Mucosa of rectum (tissue), 2 donors: ENCODE measurements around the gene GIT2.
"Not testable (repeated sequence)": the region's sequence is repeated elsewhere in the genome, so short reads cannot be mapped to it uniquely, and the experiment has no call there.

Source experiments
- H3K27ac ChIP-seq, 2 donors: one replicate each; pipeline ENCODE4 v1.7.0; 2013; ENCODE audit warnings: inconsistent platforms in 2 of 2, low read depth in 2 of 2, low read length in 2 of 2
- H3K27me3 ChIP-seq, 2 donors: one replicate each; pipeline ENCODE4 v1.7.0; 2013; ENCODE audit warnings: low read length in 2 of 2; ENCODE audit not compliant: control insufficient read depth in 2 of 2, insufficient read depth in 2 of 2
- H3K36me3 ChIP-seq, 2 donors: one replicate each; pipeline ENCODE4 v1.7.0; 2013; ENCODE audit warnings: low read length in 2 of 2; ENCODE audit not compliant: control insufficient read depth in 2 of 2, insufficient read depth in 2 of 2
- H3K4me1 ChIP-seq, 2 donors: one replicate each; pipeline ENCODE4 v1.7.0; 2013; ENCODE audit warnings: low read length in 2 of 2, mild to moderate bottlenecking in 1 of 2; ENCODE audit not compliant: control insufficient read depth in 2 of 2, insufficient read depth in 2 of 2
- H3K4me3 ChIP-seq, 2 donors: one replicate each; pipeline ENCODE4 v1.7.0; 2013; ENCODE audit warnings: low read length in 2 of 2
- H3K9ac ChIP-seq, 2 donors: one replicate each; pipeline ENCODE4 v1.7.0; 2013; ENCODE audit warnings: low read length in 2 of 2, low read depth in 1 of 2, mild to moderate bottlenecking in 1 of 2
- H3K9me3 ChIP-seq, 2 donors: one replicate each; pipeline ENCODE4 v1.7.0; 2013; ENCODE audit warnings: low read length in 2 of 2; ENCODE audit not compliant: control insufficient read depth in 2 of 2
- donor health status: healthy.
- donor health status: Normal muscosa, but diverticular disease.

The GIT2 gene

DNA sequence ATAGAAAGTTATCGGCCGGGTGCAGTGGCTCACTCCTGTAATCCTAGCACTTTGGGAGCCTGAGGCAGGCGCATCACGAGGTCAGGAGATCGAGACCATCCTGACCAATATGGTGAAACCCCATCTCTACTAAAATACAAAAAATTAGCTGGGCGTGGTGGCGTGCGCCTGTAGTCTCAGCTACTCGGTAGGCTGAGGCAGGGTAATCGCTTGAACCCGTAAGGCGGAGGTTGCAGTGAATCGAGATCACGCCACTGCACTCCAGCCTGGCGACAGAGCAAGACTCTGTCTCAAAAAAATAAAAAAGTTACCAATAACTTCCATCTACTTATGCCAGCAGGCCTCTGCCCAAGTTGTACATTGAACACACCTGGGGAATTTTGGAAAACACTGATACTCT lies 96.8 kb downstream of the GIT2 start:
- not testable (repeated sequence) for H3K27ac ChIP-seq, H3K9me3 ChIP-seq, H3K4me1 ChIP-seq, H3K27me3 ChIP-seq
- Histone ChIP-seq H3K4me3 (peak overlapping the region in 1 of 2 donors; percentile 94), H3K9ac (peak overlapping the region in 1 of 2 donors; percentile 79), H3K36me3 (peaks cover 16% of the 10 kb centered on the region in 2 donors)

DNA sequence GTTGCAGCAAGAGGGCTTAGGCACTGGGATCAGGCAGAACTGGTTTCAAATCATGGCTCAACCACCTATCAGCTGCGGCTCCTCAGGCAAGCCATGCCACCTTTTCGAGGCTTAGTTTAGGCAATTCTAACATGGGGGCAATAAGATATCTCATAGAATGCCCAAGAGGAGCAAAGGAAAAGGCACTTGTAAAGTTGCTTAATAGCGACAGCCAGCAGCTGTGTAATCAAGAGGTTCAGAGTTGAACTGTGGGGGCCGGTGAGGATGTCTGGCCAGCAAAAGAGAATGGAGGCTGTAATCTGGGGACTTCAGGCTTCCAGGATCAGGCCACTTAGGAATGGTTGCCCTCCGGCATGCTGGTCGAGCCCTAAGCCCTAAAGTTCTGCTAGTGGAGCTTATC lies 99.1 kb downstream of the GIT2 start:
- Histone ChIP-seq H3K27me3 (no peaks in the 10 kb centered on the region), H3K9me3 (no peaks in the 10 kb centered on the region), H3K4me3 (no peak overlapping the region), H3K36me3 (no peaks in the 10 kb centered on the region), H3K9ac (no peak overlapping the region), H3K27ac (no peak overlapping the region), H3K4me1 (peaks cover 6 to 7% of the 10 kb centered on the region in 2 donors)

DNA sequence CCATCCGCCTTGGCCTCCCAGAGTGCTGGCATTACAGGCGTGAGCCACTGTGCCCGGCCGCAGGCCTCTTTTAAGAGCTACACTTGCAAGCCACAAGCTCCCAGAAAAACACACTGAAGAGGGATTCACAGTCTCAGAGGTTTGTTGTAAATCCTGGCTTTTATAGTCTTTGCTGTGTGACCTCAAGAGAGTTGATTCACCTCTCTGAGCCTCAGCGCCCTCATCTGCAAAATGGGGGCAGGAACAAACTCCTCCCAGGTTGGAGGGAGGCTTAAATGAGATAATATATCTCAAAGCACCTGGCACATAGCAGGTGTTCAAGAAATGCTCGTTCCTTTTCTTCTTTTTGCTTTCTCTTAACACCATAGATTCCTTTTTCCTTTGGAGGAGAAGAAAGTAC lies 100.0 kb downstream of the GIT2 start:
- H3K9ac ChIP-seq, result no peak overlapping the region
- H3K27me3 ChIP-seq, result no peaks in the 10 kb centered on the region
- no peaks in the 10 kb centered on the region for H3K36me3 ChIP-seq
- H3K4me3 ChIP-seq, result no peak overlapping the region
- H3K27ac ChIP-seq, result no peak overlapping the region
- H3K4me1 ChIP-seq, result peaks cover 3 to 7% of the 10 kb centered on the region in 2 donors
- no peaks in the 10 kb centered on the region for H3K9me3 ChIP-seq

DNA sequence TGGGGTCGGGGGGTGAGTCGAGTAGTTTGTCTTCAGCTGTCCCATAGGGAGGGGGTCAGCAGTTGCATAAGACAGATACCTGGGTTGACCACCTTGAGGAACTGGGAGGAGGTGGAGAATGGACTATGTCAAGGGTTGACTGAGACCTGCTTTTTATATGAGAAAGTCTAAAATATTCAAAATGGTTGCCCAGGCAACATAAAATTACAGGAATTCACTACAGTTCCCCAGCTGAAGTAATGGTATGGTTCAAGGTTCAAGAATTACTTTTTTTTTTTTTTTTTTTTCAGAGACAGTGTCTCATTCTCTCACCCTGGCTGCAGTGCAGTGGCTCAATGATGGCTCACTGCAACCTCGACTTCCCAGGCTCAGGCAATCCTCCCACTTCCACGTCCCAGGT lies 101.2 kb downstream of the GIT2 start:
- no peak overlapping the region for H3K27ac ChIP-seq
- H3K4me3 ChIP-seq, result no peak overlapping the region
- H3K36me3 ChIP-seq, result no peaks in the 10 kb centered on the region
- peaks cover 0 to 7% of the 10 kb centered on the region in 2 donors for H3K4me1 ChIP-seq
- no peaks in the 10 kb centered on the region for H3K27me3 ChIP-seq
- no peak overlapping the region for H3K9ac ChIP-seq
- no peaks in the 10 kb centered on the region for H3K9me3 ChIP-seq

DNA sequence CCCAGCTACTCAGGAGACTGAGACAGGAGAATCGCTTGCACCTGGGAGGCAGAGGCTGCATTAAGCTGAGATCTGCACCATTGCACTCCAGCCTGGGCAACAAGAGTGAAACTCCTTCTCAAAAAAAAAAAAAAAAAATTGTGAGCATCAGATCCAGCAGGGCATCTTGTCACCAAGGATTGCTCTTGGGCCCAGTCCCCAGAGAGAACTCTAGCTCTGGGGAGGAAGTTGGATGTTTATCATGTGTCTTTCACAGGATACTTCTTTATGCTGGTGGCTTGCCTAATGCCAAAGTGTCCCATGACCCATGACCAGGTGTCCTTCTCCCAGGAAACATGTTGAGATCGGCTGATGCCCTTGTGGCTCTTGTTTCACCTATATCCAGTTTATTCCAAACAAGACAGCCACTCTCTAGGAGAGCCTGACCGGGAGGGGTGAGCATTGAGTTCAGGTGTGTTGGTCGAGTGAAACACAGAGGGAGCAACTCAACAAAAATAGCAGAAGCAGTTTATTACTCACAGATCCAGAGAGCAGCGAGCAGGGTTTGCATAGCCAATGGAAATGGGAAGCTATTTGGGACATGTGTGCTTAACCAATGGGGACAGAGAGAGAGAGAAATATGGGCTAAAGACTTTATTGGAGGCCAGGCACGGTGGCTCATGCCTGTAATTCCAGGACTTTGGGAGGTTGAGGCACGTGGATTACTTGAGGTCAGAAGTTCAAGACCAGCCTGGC lies 102.7 kb downstream of the GIT2 start:
- no peak overlapping the region for H3K27ac ChIP-seq
- no peaks in the 10 kb centered on the region for H3K27me3 ChIP-seq
- peaks cover 0 to 7% of the 10 kb centered on the region in 2 donors for H3K4me1 ChIP-seq
- no peak overlapping the region for H3K9ac ChIP-seq
- H3K36me3 ChIP-seq, result no peaks in the 10 kb centered on the region
- H3K9me3 ChIP-seq, result no peaks in the 10 kb centered on the region
- H3K4me3 ChIP-seq, result no peak overlapping the region

DNA sequence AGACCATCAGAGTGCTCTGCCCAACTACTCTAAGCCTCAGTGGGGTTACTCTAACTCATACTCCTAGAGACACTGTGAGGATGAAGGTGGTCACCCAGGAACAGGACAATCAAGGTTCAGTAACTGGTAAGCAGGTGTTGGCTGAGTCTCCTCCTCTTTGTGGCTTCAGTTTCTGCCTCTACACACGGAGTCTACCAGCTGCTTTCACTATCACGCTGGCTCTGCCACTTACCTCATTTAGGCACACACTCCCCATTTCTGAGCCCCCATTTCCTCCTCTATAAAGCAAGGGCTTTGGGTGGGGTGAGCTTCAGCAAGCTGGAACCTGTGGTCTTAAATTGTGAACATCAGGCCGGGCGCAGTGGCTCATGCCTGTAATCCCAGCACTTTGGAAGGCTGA lies 103.4 kb downstream of the GIT2 start:
- no peak overlapping the region for H3K27ac ChIP-seq
- H3K9ac ChIP-seq, result no peak overlapping the region
- H3K4me3 ChIP-seq, result no peak overlapping the region
- H3K27me3 ChIP-seq, result no peaks in the 10 kb centered on the region
- no peaks in the 10 kb centered on the region for H3K36me3 ChIP-seq
- H3K4me1 ChIP-seq, result peaks cover 0 to 13% of the 10 kb centered on the region in 2 donors
- H3K9me3 ChIP-seq, result no peaks in the 10 kb centered on the region

DNA sequence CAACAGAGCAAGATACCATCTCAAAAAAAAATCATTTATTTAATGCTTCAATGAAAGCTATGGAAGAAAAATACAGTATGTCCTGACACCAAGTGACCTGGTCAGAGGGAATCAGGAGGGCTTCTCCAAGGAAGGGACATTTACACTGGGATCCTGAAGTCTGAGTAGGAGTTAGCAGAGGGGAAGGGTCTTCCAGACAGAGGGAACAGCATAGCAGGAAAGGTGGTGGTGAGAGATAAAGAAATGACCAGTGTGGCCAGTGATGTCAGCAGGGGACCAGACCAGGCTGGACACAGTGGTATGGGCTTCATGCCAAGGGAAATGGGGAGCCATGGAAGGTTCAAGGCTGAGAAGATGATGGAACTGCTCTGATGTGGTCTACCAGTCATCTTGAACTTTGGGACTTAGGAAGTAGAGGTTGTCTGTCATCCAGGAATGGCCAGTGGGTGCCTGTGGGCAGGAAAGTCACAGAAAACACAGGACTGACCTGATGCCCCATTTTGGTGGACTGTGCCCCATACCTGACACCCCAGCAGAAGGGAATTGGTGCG lies 103.9 kb downstream of the GIT2 start:
- Histone ChIP-seq H3K27me3 (no peaks in the 10 kb centered on the region), H3K36me3 (no peaks in the 10 kb centered on the region), H3K9ac (no peak overlapping the region), H3K9me3 (no peaks in the 10 kb centered on the region), H3K4me1 (peaks cover 0 to 13% of the 10 kb centered on the region in 2 donors), H3K4me3 (no peak overlapping the region), H3K27ac (peak overlapping the region in 1 of 2 donors; percentile 0)

DNA sequence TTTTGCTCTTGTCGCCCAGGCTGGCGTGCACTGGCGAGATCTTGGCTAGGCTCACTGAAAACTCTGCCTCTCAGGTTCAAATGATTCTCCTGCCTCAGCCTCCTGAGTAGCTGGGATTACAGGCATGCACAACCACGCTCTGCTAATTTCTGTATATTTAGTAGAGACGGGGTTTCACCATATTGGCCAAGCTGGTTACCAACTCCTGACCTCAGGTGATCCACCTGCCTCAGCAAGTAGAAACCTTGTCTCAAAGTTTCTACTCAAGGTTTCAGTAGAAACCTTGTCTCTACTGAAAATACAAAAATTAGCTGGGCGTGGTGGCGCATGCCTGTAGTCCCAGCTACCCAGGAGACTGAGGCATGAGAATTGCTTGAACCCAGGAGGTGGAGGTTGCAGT lies 104.4 kb downstream of the GIT2 start:
- H3K9ac ChIP-seq, H3K27ac ChIP-seq, H3K9me3 ChIP-seq, H3K27me3 ChIP-seq, H3K36me3 ChIP-seq, H3K4me3 ChIP-seq: not testable (repeated sequence)
- H3K4me1 ChIP-seq, result peaks cover 0 to 13% of the 10 kb centered on the region in 2 donors

DNA sequence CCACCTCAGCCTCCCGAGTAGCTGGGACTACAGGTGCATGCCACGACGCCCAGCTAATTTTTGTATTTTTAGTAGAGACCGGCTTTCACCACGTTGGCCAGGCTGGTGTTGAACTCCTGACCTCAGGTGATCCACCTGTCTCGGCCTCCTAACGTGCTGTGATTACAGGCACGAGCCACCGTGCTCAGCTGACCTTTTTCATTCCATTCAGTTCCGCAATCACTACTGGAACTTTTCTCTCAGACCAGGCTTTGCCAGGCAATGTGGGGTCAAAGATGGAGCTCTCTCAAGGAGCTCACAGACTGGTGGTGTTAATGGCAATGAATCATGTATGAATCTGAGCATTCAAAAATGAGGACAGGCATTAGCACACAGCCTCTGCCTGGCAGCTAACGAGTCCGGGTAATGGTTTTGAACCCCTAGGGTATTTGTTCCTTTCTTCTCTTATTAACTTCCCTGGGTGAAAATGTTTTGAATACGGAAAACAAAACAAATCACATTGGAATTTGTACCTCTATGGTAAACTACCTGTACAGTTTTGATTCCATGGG lies 105.5 kb downstream of the GIT2 start:
- no peak overlapping the region for H3K27ac ChIP-seq
- H3K27me3 ChIP-seq, result no peaks in the 10 kb centered on the region
- no peak overlapping the region for H3K9ac ChIP-seq
- no peaks in the 10 kb centered on the region for H3K36me3 ChIP-seq
- no peaks in the 10 kb centered on the region for H3K9me3 ChIP-seq
- peaks cover 0 to 13% of the 10 kb centered on the region in 2 donors for H3K4me1 ChIP-seq
- H3K4me3 ChIP-seq, result no peak overlapping the region

DNA sequence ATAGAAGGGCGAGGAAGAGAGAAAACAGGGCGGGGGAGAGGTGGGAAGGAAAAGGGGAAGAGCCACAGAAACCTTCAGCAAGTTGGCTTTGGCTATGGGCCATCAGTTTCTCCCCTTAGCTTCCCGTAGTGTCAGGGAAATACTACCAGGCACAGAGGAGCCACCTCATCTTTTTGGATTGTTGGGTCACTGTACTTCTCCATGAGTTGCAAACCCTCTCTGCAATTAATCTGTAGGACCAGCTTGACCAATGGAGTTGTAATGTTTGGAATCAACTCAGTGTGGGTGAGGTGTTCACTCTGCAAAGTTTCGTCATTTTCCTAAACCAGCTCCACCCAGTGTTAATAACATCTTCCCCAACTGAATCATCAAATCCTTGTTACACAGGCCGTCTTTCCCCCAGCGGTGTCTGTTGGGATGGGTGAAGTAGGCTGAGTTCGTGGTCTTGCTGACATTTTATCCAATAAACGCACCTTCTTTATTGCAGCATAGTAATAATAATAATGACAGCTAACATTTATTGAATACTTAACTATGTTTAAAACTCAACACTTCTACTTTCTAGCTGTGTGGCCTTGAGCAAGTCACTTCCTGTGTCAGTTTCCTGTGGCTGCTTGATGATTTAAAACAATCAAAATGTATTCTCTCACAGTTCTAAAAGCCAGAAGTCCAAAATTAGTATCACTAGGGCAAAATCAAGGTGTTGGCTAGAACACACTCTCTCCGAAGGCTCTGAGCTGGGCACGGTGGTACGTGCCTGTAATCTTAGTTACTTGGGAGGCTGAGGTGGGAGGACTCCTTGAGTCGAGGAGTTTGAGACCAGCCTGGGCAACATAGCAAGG lies 107.8 kb downstream of the GIT2 start:
- Histone ChIP-seq H3K4me1 (peaks cover 0 to 13% of the 10 kb centered on the region in 2 donors), H3K4me3 (no peak overlapping the region), H3K9me3 (no peaks in the 10 kb centered on the region), H3K9ac (no peak overlapping the region), H3K27me3 (no peaks in the 10 kb centered on the region), H3K36me3 (no peaks in the 10 kb centered on the region), H3K27ac (peak overlapping the region; percentile 4 to 43)
